ENCODE results near the gene DNM2. TPM values are rescaled to one million over a fixed set of nuclear protein-coding genes. Genes with fewer than 3 reads are reported as not detected.

The DNM2 gene
- total and polyA plus RNA-seq, 2 of the 13 experiments (the other 11 are each of a cell fraction or from before 2014, with no cell fraction given) = 41.7 to 59.8 TPM

- no peak for TF ChIP-seq ZNF687 (CRISPR knock-in tag; IDR thresholded peaks at IDR 0.05)
- TF ChIP-seq TRIM24 (CRISPR knock-in tag; IDR thresholded peaks at IDR 0.05) = no peak
- TF ChIP-seq ZNF383 (CRISPR knock-in tag; IDR thresholded peaks at IDR 0.05; ENCODE audit: borderline replicate concordance) = peak; percentile 92; the same call in 1 of the 2 replicates
- no peak for TF ChIP-seq ZNF143 (CRISPR knock-in tag; IDR thresholded peaks at IDR 0.05)
- peak; percentile 17; the same call in 1 of the 2 replicates for TF ChIP-seq ZNF772 (CRISPR knock-in tag; IDR thresholded peaks at IDR 0.05)
- peak; percentile 57 for TF ChIP-seq TEAD3 (CRISPR knock-in tag; optimal IDR thresholded peaks at IDR 0.05; ENCODE audit: borderline replicate concordance)
- TF ChIP-seq ZNF263 (CRISPR knock-in tag; IDR thresholded peaks at IDR 0.05) = peak; percentile 39; the same call in 1 of the 2 replicates
- TF ChIP-seq ZNF775 (CRISPR knock-in tag; IDR thresholded peaks at IDR 0.05; ENCODE audit: borderline replicate concordance) = no peak
- TF ChIP-seq ZBTB20 (CRISPR knock-in tag; IDR thresholded peaks at IDR 0.05; ENCODE audit: borderline replicate concordance, low read depth) = no peak
- 0 out of 2 replicates have a peak, but pooled peaks have one; percentile 72 for TF ChIP-seq GATAD1 (CRISPR knock-in tag; IDR thresholded peaks at IDR 0.05)
- TF ChIP-seq ZBTB1 (CRISPR knock-in tag; IDR thresholded peaks at IDR 0.05; ENCODE audit: borderline replicate concordance) = no peak
- TF ChIP-seq HNRNPLL (IDR thresholded peaks at IDR 0.05; ENCODE audit: low read depth, low read length, poor library complexity, severe bottlenecking) = peak; percentile 53
- no peak for TF ChIP-seq KDM3A (CRISPR knock-in tag; IDR thresholded peaks at IDR 0.05; ENCODE audit: low read depth)
- no peak for TF ChIP-seq SKI (IDR thresholded peaks at IDR 0.05; ENCODE audit: partially characterized antibody)
- TF ChIP-seq ZNF503 (CRISPR knock-in tag; IDR thresholded peaks at IDR 0.05) = 0 out of 2 replicates have a peak, but pooled peaks have one; percentile 48
- no peak for TF ChIP-seq ZNF7 (CRISPR knock-in tag; IDR thresholded peaks at IDR 0.05)
- 0 out of 2 replicates have a peak, but pooled peaks have one; percentile 28 for TF ChIP-seq RXRB (CRISPR knock-in tag; IDR thresholded peaks at IDR 0.05; ENCODE audit: borderline replicate concordance)
- TF ChIP-seq DMTF1 (CRISPR knock-in tag; IDR thresholded peaks at IDR 0.05) = peak; percentile 83
Measured at GRCh38 chr19:10835754-10836478, 118.0 kb downstream of the DNM2 start, which contains the start of gene TMED1 (continued).

Data from HepG2 (cell line).